GM18507 (cell line): ENCODE measurements around the gene ITFG2.

Experiments used
- DNase-seq: peaks from one replicate; pipeline ENCODE4 v3.0.0; 2011; ENCODE audit warnings: low read depth; ENCODE audit not compliant: insufficient read length; ENCODE audit errors: extremely low spot score
- FAIRE-seq: peaks from 2 replicates; lab custom pipeline; 2011; peaks lifted over from hg19 to GRCh38; lab: Jason Lieb, UNC

The ITFG2 gene

GRCh38 chr12:2825132-2825531 lies 12.7 kb downstream of the ITFG2 start:
- FAIRE-seq (no peak), DNase-seq (no peak)

- FAIRE-seq (no peak), DNase-seq (no peak)
Measured at GRCh38 chr12:2826036-2826435, 13.6 kb downstream of the ITFG2 start.

- DNase-seq (no peak), FAIRE-seq (no peak)
Measured at GRCh38 chr12:2826721-2827515, 14.4 kb downstream of the ITFG2 start.

GRCh38 chr12:2829275-2829674 lies 16.8 kb downstream of the ITFG2 start:
- FAIRE-seq (no peak), DNase-seq (no peak)

- no peak for FAIRE-seq
Measured at GRCh38 chr12:2832550-2833127, 20.2 kb downstream of the ITFG2 start.

GRCh38 chr12:2833327-2833726 lies 20.9 kb downstream of the ITFG2 start:
- FAIRE-seq = no peak
- no peak for DNase-seq

More at GRCh38 chr12:2832550-2833127, 20.2 kb downstream of the ITFG2 start:
- no peak for DNase-seq

GRCh38 chr12:2833810-2834209 lies 21.3 kb downstream of the ITFG2 start:
- no peak for DNase-seq
- FAIRE-seq = no peak

- FAIRE-seq = no peak
- no peak for DNase-seq
Measured at GRCh38 chr12:2834581-2835491, 22.4 kb downstream of the ITFG2 start, which contains the start of gene NRIP2. NRIP2 (minus strand) TSS chr12:2835035; CDS start chr12:2834983, 52 bp downstream.

GRCh38 chr12:2835691-2836403 lies 23.4 kb downstream of the ITFG2 start:
- no peak for DNase-seq
- no peak for FAIRE-seq

- FAIRE-seq = no peak
- DNase-seq = no peak
Measured at GRCh38 chr12:2836574-2836973, 24.1 kb downstream of the ITFG2 start.

GRCh38 chr12:2841056-2841650 lies 28.7 kb downstream of the ITFG2 start:
- DNase-seq = no peak
- FAIRE-seq = no peak

GRCh38 chr12:2842948-2843347 lies 30.5 kb downstream of the ITFG2 start:
- DNase-seq (no peak), FAIRE-seq (no peak)

GRCh38 chr12:2844786-2845185 lies 32.3 kb downstream of the ITFG2 start:
- no peak for DNase-seq
- FAIRE-seq = no peak

- FAIRE-seq = no peak
- no peak for DNase-seq
Measured at GRCh38 chr12:2845280-2845679, 32.8 kb downstream of the ITFG2 start.

GRCh38 chr12:2851931-2852330 lies 39.5 kb downstream of the ITFG2 start:
- FAIRE-seq = no peak
- no peak for DNase-seq

GRCh38 chr12:2853626-2854025 lies 41.2 kb downstream of the ITFG2 start:
- FAIRE-seq = peak; percentile 12
- DNase-seq = no peak

GRCh38 chr12:2854669-2855453 lies 42.4 kb downstream of the ITFG2 start:
- FAIRE-seq (no peak), DNase-seq (no peak)

GRCh38 chr12:2855546-2855945 lies 43.1 kb downstream of the ITFG2 start:
- FAIRE-seq (no peak), DNase-seq (no peak)
